Neural cell (in vitro differentiated cells): Measurements from ENCODE around the gene RXFP2. TPM values are rescaled to one million over a fixed set of nuclear protein-coding genes. Genes with fewer than 3 reads are reported as not detected.

Experiments used
- H2AFZ ChIP-seq: fragments of 200-600, 300-800 bp; sonication (generic), shearing (Covaris generic); 2 replicates; pipeline ENCODE4 v1.6.0; 2014; ENCODE audit warnings: low read depth, mild to moderate bottlenecking, antibody characterized with exemption, low read length, moderate library complexity
- H3F3A ChIP-seq: fragments of 200-600 bp; shearing (Covaris generic); 2 replicates; pipeline ENCODE4 v1.6.1; 2016; ENCODE audit warnings: mild to moderate bottlenecking, moderate library complexity, mixed read lengths, antibody characterized with exemption, low read length; ENCODE audit not compliant: insufficient read depth, poor library complexity, severe bottlenecking
- H3K27ac ChIP-seq: fragments of 200-600, 300-800 bp; sonication (generic), shearing (Covaris generic); 2 replicates; pipeline ENCODE4 v1.5.1; 2014; ENCODE audit warnings: mild to moderate bottlenecking, low read length, moderate library complexity
- H3K27me3 ChIP-seq: fragments of 300-800, 200-600 bp; sonication (generic), shearing (Covaris generic); 2 replicates; pipeline ENCODE4 v1.6.0; 2014; ENCODE audit warnings: mild to moderate bottlenecking, low read depth, low read length, moderate library complexity; ENCODE audit not compliant: insufficient read depth
- H3K36me3 ChIP-seq: fragments of 300-800, 200-600 bp; sonication (generic), shearing (Covaris generic); 2 replicates; pipeline ENCODE4 v1.5.1; 2014; ENCODE audit warnings: mild to moderate bottlenecking, antibody characterized with exemption, low read length, moderate library complexity; ENCODE audit not compliant: insufficient read depth
- H3K4me2 ChIP-seq: fragments of 300-800, 200-600 bp; sonication (generic), shearing (Covaris generic); 2 replicates; pipeline ENCODE4 v1.6.0; 2014; ENCODE audit warnings: mild to moderate bottlenecking, low read length
- H3K4me3 ChIP-seq: fragments of 300-800, 200-600 bp; sonication (generic), shearing (Covaris generic); 2 replicates; pipeline ENCODE4 v1.5.1; 2014; ENCODE audit warnings: mild to moderate bottlenecking, low read length, moderate library complexity
- H3K79me2 ChIP-seq: fragments of 200-600 bp; shearing (Covaris generic); replicated peaks from 2 replicates; pipeline ENCODE4 v1.6.0; 2014; ENCODE audit warnings: mild to moderate bottlenecking, low read length, moderate library complexity; ENCODE audit not compliant: insufficient read depth
- H3K9ac ChIP-seq: fragments of 300-800, 200-600 bp; sonication (generic), shearing (Covaris generic); 2 replicates; pipeline ENCODE4 v1.6.1; 2016; ENCODE audit warnings: mild to moderate bottlenecking, low read length, mixed read lengths
- H3K9me2 ChIP-seq: fragments of 200-600 bp; shearing (Covaris generic); 2 replicates; pipeline ENCODE4 v1.6.1; 2016; ENCODE audit warnings: mild to moderate bottlenecking, low read length, mixed read lengths; ENCODE audit not compliant: insufficient read depth
- H3K9me3 ChIP-seq: fragments of 200-600, 300-800 bp; sonication (generic), shearing (Covaris generic); 2 replicates; pipeline ENCODE4 v1.6.1; 2016; ENCODE audit warnings: mild to moderate bottlenecking, mixed run types, low read length, moderate library complexity, mixed read lengths
- H4K20me1 ChIP-seq: fragments of 200-600 bp; shearing (Covaris generic); 2 replicates; pipeline ENCODE4 v1.6.1; 2016; ENCODE audit warnings: mild to moderate bottlenecking, mixed run types; ENCODE audit not compliant: insufficient read depth
- EP300 ChIP-seq: fragments of 450-650 bp; conservative IDR thresholded peaks from 2 replicates; pipeline ENCODE4 v1.6.1; 2014; ENCODE audit warnings: antibody characterized with exemption, mild to moderate bottlenecking, moderate library complexity; ENCODE audit not compliant: poor library complexity, severe bottlenecking
- EZH2 ChIP-seq: fragments of 200-600, 300-800 bp; shearing (Covaris generic), sonication (generic); IDR thresholded peaks from 2 replicates; pipeline ENCODE4 v1.6.1; 2014; ENCODE audit warnings: antibody characterized with exemption, low read length, borderline replicate concordance, mild to moderate bottlenecking; ENCODE audit not compliant: insufficient read depth, poor library complexity, severe bottlenecking
- MXI1 ChIP-seq: fragments of 450-650 bp; conservative IDR thresholded peaks from 2 replicates; pipeline ENCODE4 v1.6.1; 2014; ENCODE audit warnings: antibody characterized with exemption, mild to moderate bottlenecking; ENCODE audit not compliant: poor library complexity, severe bottlenecking
- POLR2AphosphoS5 ChIP-seq: IDR thresholded peaks from 2 replicates; pipeline ENCODE4 v1.6.1; 2012
- RAD21 ChIP-seq: fragments of 450-650 bp; conservative IDR thresholded peaks from 2 replicates; pipeline ENCODE4 v1.6.1; 2014; ENCODE audit warnings: antibody characterized with exemption, mild to moderate bottlenecking, moderate library complexity
- SMC3 ChIP-seq: fragments of 450-650 bp; conservative IDR thresholded peaks from 2 replicates; pipeline ENCODE4 v1.6.1; 2014; ENCODE audit warnings: antibody characterized with exemption, mild to moderate bottlenecking, moderate library complexity; ENCODE audit not compliant: poor library complexity
- TAF1 ChIP-seq: IDR thresholded peaks from 2 replicates; pipeline ENCODE4 v1.6.1; 2012; ENCODE audit warnings: low read depth
- polyA minus RNA-seq: library from RNA; depleted of rRNA, polyadenylated mRNA; stranded (reverse); fragments of >200 nt; gene quantifications from 2 replicates; pipeline ENCODE4 v1.2.3, GENCODE V29; 2014
- polyA plus RNA-seq: library from polyadenylated mRNA; depleted of rRNA; stranded (reverse); fragments of >200 nt; gene quantifications from 2 replicates; pipeline ENCODE4 v1.2.3, GENCODE V29; 2014
- TF ChIP-seq, protein P1 (sequence below): IDR thresholded peaks from 2 replicates; pipeline ENCODE4 v1.6.1; 2012; ENCODE audit warnings: borderline replicate concordance
- TF ChIP-seq, protein P2 (sequence below): fragments of 450-650 bp; IDR thresholded peaks from 2 replicates; pipeline ENCODE4 v1.5.1; 2014; ENCODE audit warnings: antibody characterized with exemption, mild to moderate bottlenecking, moderate library complexity; ENCODE audit not compliant: poor library complexity, severe bottlenecking

The RXFP2 gene, protein sequence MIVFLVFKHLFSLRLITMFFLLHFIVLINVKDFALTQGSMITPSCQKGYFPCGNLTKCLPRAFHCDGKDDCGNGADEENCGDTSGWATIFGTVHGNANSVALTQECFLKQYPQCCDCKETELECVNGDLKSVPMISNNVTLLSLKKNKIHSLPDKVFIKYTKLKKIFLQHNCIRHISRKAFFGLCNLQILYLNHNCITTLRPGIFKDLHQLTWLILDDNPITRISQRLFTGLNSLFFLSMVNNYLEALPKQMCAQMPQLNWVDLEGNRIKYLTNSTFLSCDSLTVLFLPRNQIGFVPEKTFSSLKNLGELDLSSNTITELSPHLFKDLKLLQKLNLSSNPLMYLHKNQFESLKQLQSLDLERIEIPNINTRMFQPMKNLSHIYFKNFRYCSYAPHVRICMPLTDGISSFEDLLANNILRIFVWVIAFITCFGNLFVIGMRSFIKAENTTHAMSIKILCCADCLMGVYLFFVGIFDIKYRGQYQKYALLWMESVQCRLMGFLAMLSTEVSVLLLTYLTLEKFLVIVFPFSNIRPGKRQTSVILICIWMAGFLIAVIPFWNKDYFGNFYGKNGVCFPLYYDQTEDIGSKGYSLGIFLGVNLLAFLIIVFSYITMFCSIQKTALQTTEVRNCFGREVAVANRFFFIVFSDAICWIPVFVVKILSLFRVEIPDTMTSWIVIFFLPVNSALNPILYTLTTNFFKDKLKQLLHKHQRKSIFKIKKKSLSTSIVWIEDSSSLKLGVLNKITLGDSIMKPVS
- polyA plus RNA-seq (not detected in 2 replicates), polyA minus RNA-seq (not detected in 2 replicates)

DNA sequence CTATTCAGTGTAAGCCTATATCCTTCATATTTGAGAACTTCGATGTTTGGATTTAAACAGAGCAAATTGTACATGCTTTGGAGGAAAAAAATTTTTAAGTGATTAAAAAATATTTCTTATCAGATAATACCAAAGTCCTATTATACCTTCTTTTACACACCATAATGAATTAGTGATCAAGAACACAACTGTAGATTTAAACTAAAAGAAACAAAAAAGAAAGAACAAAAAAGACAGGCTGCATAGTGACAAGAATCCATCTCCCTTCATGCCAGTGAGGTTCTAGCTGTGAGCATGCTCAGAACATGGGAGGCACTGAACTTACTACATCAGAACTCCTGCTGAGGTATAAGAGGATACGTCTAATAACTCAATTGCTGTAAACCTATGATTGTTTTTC lies at the start of gene RXFP2:
TSS of gene RXFP2 (plus strand) at position 301 of the 400 bp plus-strand sequence. CDS start at position 388, 87 bp downstream.
- Histone ChIP-seq H3K4me2 (no peak within 1 kb of the TSS), H3K9me2 (no peaks in the 10 kb centered on the region), H3K79me2 (no peaks in the 10 kb centered on the region), H2AFZ (no peak within 1 kb of the TSS), H3K4me3 (no peak within 1 kb of the TSS), H3K9ac (no peak within 1 kb of the TSS), H3K27me3 (no peaks in the 10 kb centered on the region), H3K27ac (no peak within 1 kb of the TSS), H3K36me3 (no peaks in the 10 kb centered on the region), H4K20me1 (no peaks in the 10 kb centered on the region), H3F3A (no peaks in the 10 kb centered on the region), H3K9me3 (no peaks in the 10 kb centered on the region)
- TF ChIP-seq, protein P1, sequence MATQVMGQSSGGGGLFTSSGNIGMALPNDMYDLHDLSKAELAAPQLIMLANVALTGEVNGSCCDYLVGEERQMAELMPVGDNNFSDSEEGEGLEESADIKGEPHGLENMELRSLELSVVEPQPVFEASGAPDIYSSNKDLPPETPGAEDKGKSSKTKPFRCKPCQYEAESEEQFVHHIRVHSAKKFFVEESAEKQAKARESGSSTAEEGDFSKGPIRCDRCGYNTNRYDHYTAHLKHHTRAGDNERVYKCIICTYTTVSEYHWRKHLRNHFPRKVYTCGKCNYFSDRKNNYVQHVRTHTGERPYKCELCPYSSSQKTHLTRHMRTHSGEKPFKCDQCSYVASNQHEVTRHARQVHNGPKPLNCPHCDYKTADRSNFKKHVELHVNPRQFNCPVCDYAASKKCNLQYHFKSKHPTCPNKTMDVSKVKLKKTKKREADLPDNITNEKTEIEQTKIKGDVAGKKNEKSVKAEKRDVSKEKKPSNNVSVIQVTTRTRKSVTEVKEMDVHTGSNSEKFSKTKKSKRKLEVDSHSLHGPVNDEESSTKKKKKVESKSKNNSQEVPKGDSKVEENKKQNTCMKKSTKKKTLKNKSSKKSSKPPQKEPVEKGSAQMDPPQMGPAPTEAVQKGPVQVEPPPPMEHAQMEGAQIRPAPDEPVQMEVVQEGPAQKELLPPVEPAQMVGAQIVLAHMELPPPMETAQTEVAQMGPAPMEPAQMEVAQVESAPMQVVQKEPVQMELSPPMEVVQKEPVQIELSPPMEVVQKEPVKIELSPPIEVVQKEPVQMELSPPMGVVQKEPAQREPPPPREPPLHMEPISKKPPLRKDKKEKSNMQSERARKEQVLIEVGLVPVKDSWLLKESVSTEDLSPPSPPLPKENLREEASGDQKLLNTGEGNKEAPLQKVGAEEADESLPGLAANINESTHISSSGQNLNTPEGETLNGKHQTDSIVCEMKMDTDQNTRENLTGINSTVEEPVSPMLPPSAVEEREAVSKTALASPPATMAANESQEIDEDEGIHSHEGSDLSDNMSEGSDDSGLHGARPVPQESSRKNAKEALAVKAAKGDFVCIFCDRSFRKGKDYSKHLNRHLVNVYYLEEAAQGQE = no peak
- TF ChIP-seq EZH2 (no peak), POLR2AphosphoS5 (no peak), SMC3 (no peak), MXI1 (no peak), EP300 (no peak), RAD21 (no peak), TAF1 (no peak)
- TF ChIP-seq, protein P2, sequence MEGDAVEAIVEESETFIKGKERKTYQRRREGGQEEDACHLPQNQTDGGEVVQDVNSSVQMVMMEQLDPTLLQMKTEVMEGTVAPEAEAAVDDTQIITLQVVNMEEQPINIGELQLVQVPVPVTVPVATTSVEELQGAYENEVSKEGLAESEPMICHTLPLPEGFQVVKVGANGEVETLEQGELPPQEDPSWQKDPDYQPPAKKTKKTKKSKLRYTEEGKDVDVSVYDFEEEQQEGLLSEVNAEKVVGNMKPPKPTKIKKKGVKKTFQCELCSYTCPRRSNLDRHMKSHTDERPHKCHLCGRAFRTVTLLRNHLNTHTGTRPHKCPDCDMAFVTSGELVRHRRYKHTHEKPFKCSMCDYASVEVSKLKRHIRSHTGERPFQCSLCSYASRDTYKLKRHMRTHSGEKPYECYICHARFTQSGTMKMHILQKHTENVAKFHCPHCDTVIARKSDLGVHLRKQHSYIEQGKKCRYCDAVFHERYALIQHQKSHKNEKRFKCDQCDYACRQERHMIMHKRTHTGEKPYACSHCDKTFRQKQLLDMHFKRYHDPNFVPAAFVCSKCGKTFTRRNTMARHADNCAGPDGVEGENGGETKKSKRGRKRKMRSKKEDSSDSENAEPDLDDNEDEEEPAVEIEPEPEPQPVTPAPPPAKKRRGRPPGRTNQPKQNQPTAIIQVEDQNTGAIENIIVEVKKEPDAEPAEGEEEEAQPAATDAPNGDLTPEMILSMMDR = no peak

DNA sequence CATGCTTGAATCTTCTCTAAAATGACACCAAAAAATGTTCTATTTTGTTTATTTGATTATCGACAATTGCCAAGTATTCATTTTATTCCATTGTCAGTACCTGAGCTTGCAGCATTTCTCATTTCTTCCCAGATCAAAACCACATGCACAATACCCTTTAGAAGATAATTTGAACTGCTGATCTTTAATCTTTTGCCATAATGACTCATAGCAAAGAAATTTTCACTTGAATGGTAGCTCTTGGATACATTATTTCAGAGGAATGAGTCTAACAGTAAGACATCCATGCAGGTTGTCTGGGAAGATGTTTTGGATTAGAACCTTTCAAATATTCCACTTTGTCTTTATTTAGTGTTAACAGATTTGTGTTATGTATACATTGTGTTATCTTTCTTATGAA lies 42.0 kb upstream of the RXFP2 start:
- Histone ChIP-seq H2AFZ (no peak overlapping the region), H3F3A (no peaks in the 10 kb centered on the region), H3K4me2 (no peak overlapping the region), H3K9me2 (no peaks in the 10 kb centered on the region), H3K9me3 (peaks cover 8% of the 10 kb centered on the region), H3K27me3 (no peaks in the 10 kb centered on the region), H3K36me3 (no peaks in the 10 kb centered on the region), H3K79me2 (no peaks in the 10 kb centered on the region), H3K4me3 (no peak overlapping the region), H4K20me1 (no peaks in the 10 kb centered on the region), H3K27ac (no peak overlapping the region), H3K9ac (no peak overlapping the region)
- TF ChIP-seq TAF1 = no peak
- no peak for TF ChIP-seq EP300
- TF ChIP-seq, protein P2 = no peak
